Psoas muscle (tissue), 8 donors: ENCODE measurements around the gene SCGN. TPM values are rescaled to one million over a fixed set of nuclear protein-coding genes. Genes with fewer than 3 reads are reported as not detected.

Experiments used
- ATAC-seq, 4 donors: fragments of 200-7000 bp; cut with Tn5 transposase; one replicate each; pipeline ENCODE4 v1.9.1; 2020; ENCODE audit warnings: moderate library complexity in 3 of 4, mild to moderate bottlenecking in 2 of 4
- DNase-seq, 2 donors: peaks; one replicate each; pipeline ENCODE4 v3.0.0-alpha.2; 2020
- H3K27ac ChIP-seq: fragments of 200-600 bp; one replicate; pipeline ENCODE4 v1.8.0; 2022
- H3K27me3 ChIP-seq, 3 donors: fragments of 200-600 bp in 1 of 3; one replicate each; pipeline versions ENCODE4 v1.6.1 to v1.8.0; 2013 to 2022; ENCODE audit warnings: low read length in 2 of 3, mild to moderate bottlenecking in 2 of 3, moderate library complexity in 1 of 3; ENCODE audit not compliant: insufficient read depth in 3 of 3
- H3K36me3 ChIP-seq, 2 donors: fragments of 200-600 bp in 1 of 2; one replicate each; pipeline versions ENCODE4 v1.6.1 to v1.8.0; 2013 to 2022; ENCODE audit warnings: low read depth in 1 of 2, mild to moderate bottlenecking in 1 of 2, moderate library complexity in 1 of 2; ENCODE audit not compliant: insufficient read depth in 1 of 2
- H3K4me1 ChIP-seq: fragments of 200-600 bp; one replicate; pipeline ENCODE4 v1.8.0; 2022
- H3K4me3 ChIP-seq: fragments of 200-600 bp; one replicate; pipeline ENCODE4 v1.8.0; 2022; ENCODE audit warnings: mild to moderate bottlenecking
- H3K9me3 ChIP-seq: fragments of 200-600 bp; one replicate; pipeline ENCODE4 v1.8.0; 2022
- CTCF ChIP-seq: fragments of 200-600 bp; IDR thresholded peaks from one replicate; pipeline ENCODE4 v1.8.0; 2022; ENCODE audit warnings: antibody characterized with exemption
- WGBS, 3 donors: extraction: QIAGEN DNeasy Blood & Tissue Kit; methylation state at CpG; one replicate each; pipeline versions ENCODE4 v1.1.6 to v1.1.7; 2013; 5-methylcytosine and 5-hydroxymethylcytosine counted together
- intact Hi-C, 2 donors: fragments of 100-400 bp; cut with DNase I; formaldehyde crosslinking; loops; one replicate each; pipeline versions ENCODE4 v1.11.0 to v1.14.2; 2022
- long read RNA-seq, 2 donors: library from polyadenylated mRNA; unstranded; transcript quantifications; one replicate each; pipeline ENCODE4 v2.0.0, GENCODE V29; 2021
- polyA plus RNA-seq, 3 donors: library from polyadenylated mRNA; stranded (reverse); fragments of 200-250 nt; gene quantifications; one replicate each; pipeline ENCODE4 v1.2.3, GENCODE V29; 2013
- total RNA-seq, 4 donors: library from RNA; stranded (reverse); fragmentation: NEBNext Ultra II Directional in 2 of 4; extraction: Animal tissue kit (Norgen Biotek cat#: 25700) in 2 of 4; gene quantifications; one replicate each; pipeline versions ENCODE4 v1.2.1 to v1.2.4, GENCODE V29; 2021 to 2023
- donor health status: healthy with polysubstance abuse.
- donor health status: DM: no; HTN: no; CAD: no; lungs with moderate emphysema.
- donor health status: Bipolar disorder and iron deficiency.
- donor health status: healthy.
- donor health status: DM: yes; HTN: yes; CAD: no.
- donor health status: DM: no; HTN: no; CAD: no.
- donor health status: DM: no; HTN: no; CAD: no.
- donor health status: DM: yes; HTN: yes; CAD: no.

The SCGN gene, protein sequence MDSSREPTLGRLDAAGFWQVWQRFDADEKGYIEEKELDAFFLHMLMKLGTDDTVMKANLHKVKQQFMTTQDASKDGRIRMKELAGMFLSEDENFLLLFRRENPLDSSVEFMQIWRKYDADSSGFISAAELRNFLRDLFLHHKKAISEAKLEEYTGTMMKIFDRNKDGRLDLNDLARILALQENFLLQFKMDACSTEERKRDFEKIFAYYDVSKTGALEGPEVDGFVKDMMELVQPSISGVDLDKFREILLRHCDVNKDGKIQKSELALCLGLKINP
- total RNA-seq (not detected), polyA plus RNA-seq (not detected)
- long read RNA-seq, donor 1: 0 reads
- long read RNA-seq, donor 2: 0 reads

GRCh38 chr6:25652007-25652515 lies at the start of gene SCGN:
TSS of gene SCGN (plus strand) at chr6:25652215. CDS start at chr6:25652404, 189 bp downstream.
- DNase-seq (peak; percentile 52 to 61), ATAC-seq (no peak)
- 2 to 3% (median 3%) methylated on average over 33 to 35 of the region's 35 CpGs for WGBS, 3 donors
- Histone ChIP-seq H3K27ac (no peak within 1 kb of the TSS), H3K4me1 (no peaks in the 10 kb centered on the region), H3K36me3 (no peaks in the 10 kb centered on the region), H3K9me3 (no peaks in the 10 kb centered on the region), H3K27me3 (peaks cover 0 to 50% (median 8%) of the 10 kb centered on the region in 3 donors), H3K4me3 (no peak within 1 kb of the TSS)
- TF ChIP-seq CTCF: no peak
- intact Hi-C loops: no loop called here

DNA sequence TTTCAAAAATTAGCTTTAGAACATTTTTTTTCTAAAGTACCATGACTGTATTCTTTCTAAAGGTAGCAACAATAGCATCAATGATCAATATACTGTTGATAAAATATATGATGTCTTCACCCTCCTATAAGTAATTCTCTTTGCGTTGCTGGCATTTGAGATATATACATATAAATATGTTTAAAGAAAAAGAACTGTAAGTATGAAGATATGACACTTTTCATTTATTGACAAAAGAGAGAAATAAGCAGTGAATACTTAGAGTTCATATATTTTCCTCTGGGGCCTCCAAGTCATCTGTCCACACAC lies 49.4 kb upstream of the SCGN start:
- Histone ChIP-seq H3K4me1 (no peaks in the 10 kb centered on the region), H3K27me3 (no peaks in the 10 kb centered on the region), H3K4me3 (no peak overlapping the region), H3K27ac (no peak overlapping the region), H3K9me3 (no peaks in the 10 kb centered on the region), H3K36me3 (no peaks in the 10 kb centered on the region)
- no peak for TF ChIP-seq CTCF
- no peak for ATAC-seq
- 93 to 98% (median 93%) methylated on average over 1 of the region's 1 CpG for WGBS, 3 donors
- no peak for DNase-seq
- intact Hi-C loops: loop anchor here (5.0 kb wide), 3 partner anchors 330 to 380 kb away; no protein-coding TSS in a partner anchor

GRCh38 chr6:25603251-25603650 lies 48.8 kb upstream of the SCGN start:
- intact Hi-C loops: loop anchor here (5.0 kb wide), 3 partner anchors 331 to 381 kb away; no protein-coding TSS in a partner anchor
- WGBS, 3 donors: 81 to 100% (median 95%) methylated on average over 1 of the region's 1 CpG
- no peaks in the 10 kb centered on the region for H3K36me3 ChIP-seq
- no peaks in the 10 kb centered on the region for H3K4me1 ChIP-seq
- no peak for TF ChIP-seq CTCF
- H3K27me3 ChIP-seq: no peaks in the 10 kb centered on the region
- H3K9me3 ChIP-seq: no peaks in the 10 kb centered on the region
- DNase-seq (no peak), ATAC-seq (no peak)
- H3K27ac ChIP-seq: no peak overlapping the region
- no peak overlapping the region for H3K4me3 ChIP-seq

DNA sequence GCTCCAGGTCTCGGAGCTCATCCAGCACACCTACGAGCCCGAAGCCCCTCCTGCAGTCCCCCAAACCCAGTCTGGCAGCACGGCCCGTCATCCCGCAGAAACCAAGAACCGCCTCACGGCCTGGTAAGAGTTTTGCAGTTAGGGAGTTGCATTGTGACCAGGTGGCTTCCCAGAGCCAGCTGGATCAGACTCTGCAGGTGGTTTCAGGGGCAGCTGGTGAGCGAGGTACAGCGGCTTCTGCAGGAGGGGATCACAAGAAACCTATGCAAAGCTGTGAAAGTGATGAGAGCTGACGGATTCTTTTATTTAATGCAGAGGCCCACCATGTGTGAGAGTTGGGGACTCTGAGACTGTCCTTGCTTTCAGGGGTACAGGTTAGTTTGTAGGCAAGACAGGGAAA lies 45.9 kb upstream of the SCGN start:
- no peaks in the 10 kb centered on the region for H3K4me1 ChIP-seq
- H3K36me3 ChIP-seq: no peaks in the 10 kb centered on the region
- no peaks in the 10 kb centered on the region for H3K9me3 ChIP-seq
- no peaks in the 10 kb centered on the region for H3K27me3 ChIP-seq
- intact Hi-C loops: no loop called here
- 86 to 90% (median 89%) methylated on average over 11 of the region's 11 CpGs for WGBS, 3 donors
- no peak overlapping the region for H3K4me3 ChIP-seq
- DNase-seq: no peak
- no peak for TF ChIP-seq CTCF
- no peak overlapping the region for H3K27ac ChIP-seq
- no peak for ATAC-seq
